Measurements from ENCODE around the gene ZNF91.

DNA sequence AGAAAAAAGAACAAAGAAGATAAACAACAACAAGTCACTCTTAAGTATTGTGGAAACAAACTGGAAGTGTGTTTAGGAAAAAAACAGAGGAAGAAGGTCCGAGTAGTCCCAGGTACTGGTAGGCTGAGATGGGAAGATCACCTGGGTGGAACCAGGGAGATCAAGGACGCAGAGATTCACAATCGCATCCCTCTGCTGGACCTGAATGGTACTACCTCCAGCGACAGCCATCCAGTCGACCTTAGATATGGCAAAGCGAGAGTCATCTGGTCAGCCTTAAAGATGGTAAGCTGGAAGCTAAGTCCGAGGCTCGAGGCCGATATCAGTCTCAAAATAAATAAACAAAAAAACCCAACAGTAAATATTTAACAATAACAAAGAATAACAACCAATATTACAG is 44.9 kb upstream of the ZNF91 start:
- TF ChIP-seq, protein P1, sequence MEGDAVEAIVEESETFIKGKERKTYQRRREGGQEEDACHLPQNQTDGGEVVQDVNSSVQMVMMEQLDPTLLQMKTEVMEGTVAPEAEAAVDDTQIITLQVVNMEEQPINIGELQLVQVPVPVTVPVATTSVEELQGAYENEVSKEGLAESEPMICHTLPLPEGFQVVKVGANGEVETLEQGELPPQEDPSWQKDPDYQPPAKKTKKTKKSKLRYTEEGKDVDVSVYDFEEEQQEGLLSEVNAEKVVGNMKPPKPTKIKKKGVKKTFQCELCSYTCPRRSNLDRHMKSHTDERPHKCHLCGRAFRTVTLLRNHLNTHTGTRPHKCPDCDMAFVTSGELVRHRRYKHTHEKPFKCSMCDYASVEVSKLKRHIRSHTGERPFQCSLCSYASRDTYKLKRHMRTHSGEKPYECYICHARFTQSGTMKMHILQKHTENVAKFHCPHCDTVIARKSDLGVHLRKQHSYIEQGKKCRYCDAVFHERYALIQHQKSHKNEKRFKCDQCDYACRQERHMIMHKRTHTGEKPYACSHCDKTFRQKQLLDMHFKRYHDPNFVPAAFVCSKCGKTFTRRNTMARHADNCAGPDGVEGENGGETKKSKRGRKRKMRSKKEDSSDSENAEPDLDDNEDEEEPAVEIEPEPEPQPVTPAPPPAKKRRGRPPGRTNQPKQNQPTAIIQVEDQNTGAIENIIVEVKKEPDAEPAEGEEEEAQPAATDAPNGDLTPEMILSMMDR (IDR thresholded peaks at IDR 0.05) = no peak
- no peak for TF ChIP-seq POLR2A (IDR thresholded peaks at IDR 0.05)
